GM12892 (cell line): ENCODE results near the gene EFL1.

ENCODE experiments used
- DNase-seq: peaks from one replicate; pipeline ENCODE4 v3.0.0; 2011; ENCODE audit not compliant: insufficient read length
- FAIRE-seq: peaks from 2 replicates; lab custom pipeline; 2011; peaks lifted over from hg19 to GRCh38; lab: Jason Lieb, UNC
- POLR2A ChIP-seq: IDR thresholded peaks from 2 replicates; pipeline ENCODE4 v1.6.1; 2011; ENCODE audit warnings: low read depth, low read length, control low read depth
- POLR2AphosphoS5 ChIP-seq: IDR thresholded peaks from 2 replicates; pipeline ENCODE4 v1.6.1; 2011; ENCODE audit warnings: low read depth, low read length, control low read depth
- TAF1 ChIP-seq: IDR thresholded peaks from 2 replicates; pipeline ENCODE4 v1.6.1; 2011; ENCODE audit warnings: low read depth, mild to moderate bottlenecking, control low read depth, low read length, borderline replicate concordance

Gene EFL1

GRCh38 chr15:82113106-82113715 lies 149.3 kb downstream of the EFL1 start:
- no peak for DNase-seq
- FAIRE-seq: no peak
- no peak for TF ChIP-seq POLR2A
- TF ChIP-seq TAF1: no peak
- TF ChIP-seq POLR2AphosphoS5: no peak

GRCh38 chr15:82111918-82112317 lies 150.6 kb downstream of the EFL1 start:
- TF ChIP-seq TAF1 (no peak), POLR2AphosphoS5 (no peak), POLR2A (no peak)
- DNase-seq: no peak
- FAIRE-seq: no peak

GRCh38 chr15:82110144-82110543 lies 152.4 kb downstream of the EFL1 start:
- TF ChIP-seq POLR2AphosphoS5 (no peak), TAF1 (no peak), POLR2A (no peak)
- no peak for FAIRE-seq
- DNase-seq: no peak

GRCh38 chr15:82108489-82109078 lies 153.9 kb downstream of the EFL1 start:
- peak; percentile 71 for FAIRE-seq

GRCh38 chr15:82106679-82107078 lies 155.9 kb downstream of the EFL1 start:
- FAIRE-seq: no peak
- TF ChIP-seq POLR2AphosphoS5 (no peak), POLR2A (no peak), TAF1 (no peak)
- no peak for DNase-seq

More at GRCh38 chr15:82108489-82109078, 153.9 kb downstream of the EFL1 start:
- peak; percentile 71 for DNase-seq
- TF ChIP-seq POLR2AphosphoS5: no peak
- TF ChIP-seq TAF1: no peak
- TF ChIP-seq POLR2A: no peak

GRCh38 chr15:82105451-82106215 lies 156.9 kb downstream of the EFL1 start:
- DNase-seq (no peak), FAIRE-seq (no peak)
- TF ChIP-seq POLR2AphosphoS5 (no peak), POLR2A (no peak), TAF1 (no peak)

GRCh38 chr15:82103468-82103867 lies 159.1 kb downstream of the EFL1 start:
- no peak for FAIRE-seq
- DNase-seq: no peak
- TF ChIP-seq TAF1: no peak

GRCh38 chr15:82100111-82100929 lies 162.2 kb downstream of the EFL1 start:
- DNase-seq (no peak), FAIRE-seq (no peak)
- no peak for TF ChIP-seq POLR2A
- no peak for TF ChIP-seq POLR2AphosphoS5
- no peak for TF ChIP-seq TAF1

- DNase-seq (no peak), FAIRE-seq (no peak)
- TF ChIP-seq POLR2A: no peak
- no peak for TF ChIP-seq POLR2AphosphoS5
- TF ChIP-seq TAF1: no peak
Observed at GRCh38 chr15:82098674-82099073, 163.9 kb downstream of the EFL1 start.

- no peak for FAIRE-seq
- TF ChIP-seq POLR2AphosphoS5 (no peak), POLR2A (no peak), TAF1 (no peak)
- no peak for DNase-seq
Observed at GRCh38 chr15:82095803-82096202, 166.7 kb downstream of the EFL1 start.

- no peak for TF ChIP-seq POLR2AphosphoS5
- FAIRE-seq: no peak
- no peak for DNase-seq
Observed at GRCh38 chr15:82093774-82094211, 168.7 kb downstream of the EFL1 start.
